Central memory CD8-positive, alpha-beta T cell (primary cell): ENCODE results near the gene IQCB1.
"Not testable (repeated sequence)": the region's sequence is repeated elsewhere in the genome, so short reads cannot be mapped to it uniquely, and the experiment has no call there.

Source experiments
- ATAC-seq: fragments of 150-1000 bp; cut with Tn5 transposase; replicated peaks from 2 replicates; pipeline ENCODE4 v1.10.0; 2022; ENCODE audit warnings: mild to moderate bottlenecking, moderate FRiP score, moderate number of reproducible peaks; ENCODE audit not compliant: poor library complexity, severe bottlenecking; ENCODE audit errors: extremely low read depth
- DNase-seq, 2 donors: peaks; one replicate each; pipeline ENCODE4 v3.0.0; 2021; ENCODE audit warnings: low spot score in 2 of 2
- H3K27ac Mint-ChIP-seq: one replicate; pipeline ENCODE4 v1.8.0; 2022; ENCODE audit warnings: low read depth, mild to moderate bottlenecking, moderate library complexity, mixed read lengths
- H3K27me3 Mint-ChIP-seq: one replicate; pipeline ENCODE4 v1.8.0; 2022; ENCODE audit warnings: mixed read lengths
- H3K36me3 Mint-ChIP-seq: one replicate; pipeline ENCODE4 v1.8.0; 2022; ENCODE audit warnings: mild to moderate bottlenecking, moderate library complexity, mixed read lengths; ENCODE audit not compliant: insufficient read depth
- H3K4me1 Mint-ChIP-seq: one replicate; pipeline ENCODE4 v1.8.0; 2022; ENCODE audit warnings: mixed read lengths
- H3K4me3 Mint-ChIP-seq: one replicate; pipeline ENCODE4 v1.8.0; 2022; ENCODE audit warnings: mild to moderate bottlenecking, moderate library complexity, mixed read lengths
- H3K9me3 Mint-ChIP-seq: one replicate; pipeline ENCODE4 v1.8.0; 2022; ENCODE audit warnings: mixed read lengths

IQCB1 gene

GRCh38 chr3:121834671-121835464, at the start of gene IQCB1, which contains the start of gene EAF2:
IQCB1 (minus strand) TSS chr3:121835060; CDS start chr3:121828960, 6,100 bp downstream.
EAF2 (plus strand) TSS chr3:121835209; CDS start chr3:121835286, 77 bp downstream.
- H3K36me3 Mint-ChIP-seq = peaks cover 21% of the 10 kb centered on the region
- peak within 1 kb of the TSS; percentile 94 for H3K4me3 Mint-ChIP-seq
- DNase-seq (peak; percentile 97), ATAC-seq (peak; percentile 96)
- H3K27me3 Mint-ChIP-seq = no peaks in the 10 kb centered on the region
- H3K9me3 Mint-ChIP-seq = no peaks in the 10 kb centered on the region
- H3K4me1 Mint-ChIP-seq = peaks cover 43% of the 10 kb centered on the region
- peak within 1 kb of the TSS; percentile 94 for H3K27ac Mint-ChIP-seq

GRCh38 chr3:121883507-121883906, 48.6 kb upstream of the IQCB1 start:
- no peaks in the 10 kb centered on the region for H3K36me3 Mint-ChIP-seq
- no peak overlapping the region for H3K4me3 Mint-ChIP-seq
- no peak for ATAC-seq
- no peak for DNase-seq
- H3K9me3 Mint-ChIP-seq = no peaks in the 10 kb centered on the region
- H3K27ac Mint-ChIP-seq = no peak overlapping the region
- H3K4me1 Mint-ChIP-seq = no peaks in the 10 kb centered on the region
- no peaks in the 10 kb centered on the region for H3K27me3 Mint-ChIP-seq

- H3K27ac Mint-ChIP-seq = no peak overlapping the region
Measured at GRCh38 chr3:121878411-121878810, 43.6 kb upstream of the IQCB1 start.

GRCh38 chr3:121871430-121871829, 36.6 kb upstream of the IQCB1 start:
- H3K27me3 Mint-ChIP-seq = no peaks in the 10 kb centered on the region
- no peak overlapping the region for H3K4me3 Mint-ChIP-seq
- no peaks in the 10 kb centered on the region for H3K9me3 Mint-ChIP-seq
- peaks cover 2% of the 10 kb centered on the region for H3K36me3 Mint-ChIP-seq
- DNase-seq (no peak), ATAC-seq (no peak)
- no peak overlapping the region for H3K27ac Mint-ChIP-seq
- no peaks in the 10 kb centered on the region for H3K4me1 Mint-ChIP-seq

More at GRCh38 chr3:121878411-121878810, 43.6 kb upstream of the IQCB1 start:
- no peak for DNase-seq
- no peaks in the 10 kb centered on the region for H3K36me3 Mint-ChIP-seq
- H3K27me3 Mint-ChIP-seq = no peaks in the 10 kb centered on the region
- no peak overlapping the region for H3K4me3 Mint-ChIP-seq
- ATAC-seq = no peak
- H3K9me3 Mint-ChIP-seq = no peaks in the 10 kb centered on the region
- no peaks in the 10 kb centered on the region for H3K4me1 Mint-ChIP-seq

GRCh38 chr3:121870717-121871116, 35.9 kb upstream of the IQCB1 start:
- Mint-ChIP-seq H3K27me3 (no peaks in the 10 kb centered on the region), H3K36me3 (peaks cover 2% of the 10 kb centered on the region), H3K27ac (no peak overlapping the region), H3K4me3 (no peak overlapping the region), H3K4me1 (no peaks in the 10 kb centered on the region), H3K9me3 (no peaks in the 10 kb centered on the region)
- no peak for ATAC-seq
- no peak for DNase-seq

GRCh38 chr3:121869736-121870135, 34.9 kb upstream of the IQCB1 start:
- H3K4me1 Mint-ChIP-seq = no peaks in the 10 kb centered on the region
- DNase-seq (no peak), ATAC-seq (no peak)
- no peak overlapping the region for H3K4me3 Mint-ChIP-seq
- H3K9me3 Mint-ChIP-seq = no peaks in the 10 kb centered on the region
- H3K27ac Mint-ChIP-seq = no peak overlapping the region
- peaks cover 2% of the 10 kb centered on the region for H3K36me3 Mint-ChIP-seq
- no peaks in the 10 kb centered on the region for H3K27me3 Mint-ChIP-seq

- Mint-ChIP-seq H3K36me3 (peaks cover 2% of the 10 kb centered on the region), H3K4me1 (no peaks in the 10 kb centered on the region), H3K27ac (no peak overlapping the region), H3K9me3 (no peaks in the 10 kb centered on the region), H3K4me3 (no peak overlapping the region), H3K27me3 (no peaks in the 10 kb centered on the region)
- DNase-seq (no peak), ATAC-seq (no peak)
Measured at GRCh38 chr3:121863801-121864200, 28.9 kb upstream of the IQCB1 start.

- ATAC-seq, H3K27ac Mint-ChIP-seq, H3K36me3 Mint-ChIP-seq, H3K9me3 Mint-ChIP-seq, H3K27me3 Mint-ChIP-seq, H3K4me3 Mint-ChIP-seq, H3K4me1 Mint-ChIP-seq, DNase-seq: not testable (repeated sequence)
Measured at GRCh38 chr3:121863247-121863646, 28.4 kb upstream of the IQCB1 start.

- not testable (repeated sequence) for DNase-seq, ATAC-seq, H3K4me1 Mint-ChIP-seq, H3K27ac Mint-ChIP-seq, H3K9me3 Mint-ChIP-seq, H3K4me3 Mint-ChIP-seq, H3K27me3 Mint-ChIP-seq, H3K36me3 Mint-ChIP-seq
Measured at GRCh38 chr3:121857778-121858177, 22.9 kb upstream of the IQCB1 start.

- no peaks in the 10 kb centered on the region for H3K27me3 Mint-ChIP-seq
- H3K36me3 Mint-ChIP-seq = peaks cover 6% of the 10 kb centered on the region
- ATAC-seq = no peak
- no peak overlapping the region for H3K27ac Mint-ChIP-seq
- H3K9me3 Mint-ChIP-seq = no peaks in the 10 kb centered on the region
- no peak overlapping the region for H3K4me3 Mint-ChIP-seq
- no peak for DNase-seq
- no peaks in the 10 kb centered on the region for H3K4me1 Mint-ChIP-seq
Measured at GRCh38 chr3:121855555-121855954, 20.7 kb upstream of the IQCB1 start.

- Mint-ChIP-seq H3K9me3 (no peaks in the 10 kb centered on the region), H3K36me3 (peaks cover 5% of the 10 kb centered on the region), H3K4me1 (no peaks in the 10 kb centered on the region), H3K27me3 (no peaks in the 10 kb centered on the region), H3K27ac (no peak overlapping the region), H3K4me3 (no peak overlapping the region)
- no peak for ATAC-seq
- DNase-seq = no peak
Measured at GRCh38 chr3:121852256-121852655, 17.4 kb upstream of the IQCB1 start.

- H3K4me1 Mint-ChIP-seq = no peaks in the 10 kb centered on the region
- peaks cover 3% of the 10 kb centered on the region for H3K36me3 Mint-ChIP-seq
- H3K4me3 Mint-ChIP-seq = no peak overlapping the region
- H3K27ac Mint-ChIP-seq = no peak overlapping the region
- ATAC-seq = no peak
- no peaks in the 10 kb centered on the region for H3K27me3 Mint-ChIP-seq
- DNase-seq = no peak
- H3K9me3 Mint-ChIP-seq = no peaks in the 10 kb centered on the region
Measured at GRCh38 chr3:121844892-121845291, 10.0 kb upstream of the IQCB1 start.

GRCh38 chr3:121839962-121840361, 5.1 kb upstream of the IQCB1 start:
- Mint-ChIP-seq H3K4me1 (peaks cover 16% of the 10 kb centered on the region), H3K27me3 (no peaks in the 10 kb centered on the region), H3K9me3 (no peaks in the 10 kb centered on the region), H3K27ac (no peak overlapping the region), H3K36me3 (peaks cover 6% of the 10 kb centered on the region), H3K4me3 (no peak overlapping the region)
- DNase-seq (no peak), ATAC-seq (no peak)
